ENCODE data around the gene MYOM1. TPM values are rescaled to one million over a fixed set of nuclear protein-coding genes. Genes with fewer than 3 reads are reported as not detected.

MYOM1 gene
- total and polyA plus RNA-seq, 2 donors (not counting 3 experiments of a cell fraction or from before 2014, with no cell fraction given): 0.08 TPM; not detected in 1

DNA sequence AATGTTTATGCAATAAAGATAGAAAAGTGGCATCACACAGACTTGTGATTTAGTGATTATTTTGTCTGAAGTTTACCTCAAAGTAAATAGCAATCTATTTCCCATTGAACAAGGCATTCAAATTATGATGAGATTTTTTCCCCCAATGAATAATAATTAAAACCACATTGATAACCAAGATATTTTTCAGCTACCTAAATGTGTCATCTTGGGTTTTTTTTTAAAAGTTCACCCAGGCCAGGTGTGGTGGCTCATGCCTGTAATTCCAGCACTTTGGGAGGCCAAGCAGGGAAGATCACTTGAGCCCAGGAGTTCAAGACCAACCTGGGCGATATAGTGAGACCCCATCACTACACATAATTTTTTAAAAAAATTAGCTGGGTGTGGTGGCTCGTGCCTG, 27.0 kb downstream of the MYOM1 start:
- Histone ChIP-seq H3K9me3 (replicated peaks; ENCODE audit: control insufficient read depth, insufficient read depth, low read length) (no peaks in the 10 kb centered on the region), H3K27ac (ENCODE audit: insufficient read depth, low read depth, low read length) (no peak overlapping the region), H2AFZ (ENCODE audit: low read depth, low read length) (no peak overlapping the region), H3K4me2 (ENCODE audit: insufficient read depth, low read length) (no peak overlapping the region), H3K9ac (replicated peaks; ENCODE audit: extremely low read depth, insufficient read depth, low read length) (no peak overlapping the region), H3K79me2 (ENCODE audit: control insufficient read depth, insufficient read depth, low read length) (no peaks in the 10 kb centered on the region), H3K36me3 (ENCODE audit: control insufficient read depth in 2 of 2, extremely low read depth in 1 of 2, insufficient read depth in 2 of 2, low read length in 2 of 2) (no peaks in the 10 kb centered on the region), H3K4me3 (replicated peaks in 1 of 3; ENCODE audit: insufficient read depth in 1 of 3, low read depth in 1 of 3, low read length in 3 of 3) (no peak overlapping the region), H3K4me1 (ENCODE audit: control insufficient read depth, extremely low read depth, insufficient read depth, low read length) (no peaks in the 10 kb centered on the region), H4K20me1 (replicated peaks; ENCODE audit: control insufficient read depth, extremely low read depth, insufficient read depth, low read length) (no peaks in the 10 kb centered on the region), H3K27me3 (ENCODE audit: control insufficient read depth in 2 of 2, insufficient read depth in 2 of 2, low read length in 2 of 2) (peaks cover 5 to 9% of the 10 kb centered on the region in 2 experiments), H3K9me1 (replicated peaks; ENCODE audit: control insufficient read depth, extremely low read depth, insufficient read depth, low read length) (no peaks in the 10 kb centered on the region)
- TF ChIP-seq JUN (IDR thresholded peaks at IDR 0.05; ENCODE audit: borderline replicate concordance, insufficient read depth, insufficient read length, low read depth): no peak
- POLR2A ChIA-PET: no interaction called here
- dilution Hi-C loops (cut with MboI; ENCODE audit: extremely low pct_ligation_motif_present, low sequenced_read_pairs) (no loop called here), intact Hi-C loops (cut with micrococcal nuclease) (no loop called here)
- no peak for FAIRE-seq
- no TSS peak for BruUV-seq (replicated peaks)
- no peak for DNase-seq (ENCODE audit: low read depth, low spot score)
- CTCF ChIA-PET: interaction anchor here (0.6 to 2.7 kb wide), 3 partner anchors 8 to 67 kb away, joined by 3 to 9 read pairs (median 3); no protein-coding TSS in a partner anchor

DNA sequence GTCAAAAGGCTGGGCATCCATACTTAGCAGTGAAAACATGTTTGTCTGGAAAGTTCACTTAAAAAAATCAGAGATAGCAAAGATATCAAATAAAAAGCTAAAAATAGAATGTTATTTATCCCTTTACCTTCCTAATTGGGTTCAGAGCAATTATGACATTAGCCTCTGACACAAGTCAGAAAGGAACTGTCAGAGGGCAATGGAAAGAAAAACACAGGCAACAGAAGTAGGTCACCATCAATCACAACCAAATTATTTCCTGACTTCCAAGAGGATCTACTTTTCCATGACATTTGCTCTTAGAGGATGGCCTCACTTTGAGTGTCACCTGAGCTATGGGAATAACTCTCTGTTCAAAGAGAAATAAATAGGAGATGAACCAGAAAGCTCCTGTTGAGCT, 27.5 kb downstream of the MYOM1 start:
- dilution Hi-C loops (cut with MboI; ENCODE audit: extremely low pct_ligation_motif_present, low sequenced_read_pairs) (no loop called here), intact Hi-C loops (cut with micrococcal nuclease) (no loop called here)
- Histone ChIP-seq H2AFZ (ENCODE audit: low read depth, low read length) (no peak overlapping the region), H3K9ac (replicated peaks; ENCODE audit: extremely low read depth, insufficient read depth, low read length) (no peak overlapping the region), H3K27ac (ENCODE audit: insufficient read depth, low read depth, low read length) (no peak overlapping the region), H4K20me1 (replicated peaks; ENCODE audit: control insufficient read depth, extremely low read depth, insufficient read depth, low read length) (no peaks in the 10 kb centered on the region), H3K27me3 (ENCODE audit: control insufficient read depth in 2 of 2, insufficient read depth in 2 of 2, low read length in 2 of 2) (peaks cover 5 to 9% of the 10 kb centered on the region in 2 experiments), H3K9me3 (replicated peaks; ENCODE audit: control insufficient read depth, insufficient read depth, low read length) (no peaks in the 10 kb centered on the region), H3K4me2 (ENCODE audit: insufficient read depth, low read length) (no peak overlapping the region), H3K79me2 (ENCODE audit: control insufficient read depth, insufficient read depth, low read length) (no peaks in the 10 kb centered on the region), H3K4me1 (ENCODE audit: control insufficient read depth, extremely low read depth, insufficient read depth, low read length) (no peaks in the 10 kb centered on the region), H3K9me1 (replicated peaks; ENCODE audit: control insufficient read depth, extremely low read depth, insufficient read depth, low read length) (no peaks in the 10 kb centered on the region), H3K36me3 (ENCODE audit: control insufficient read depth in 2 of 2, extremely low read depth in 1 of 2, insufficient read depth in 2 of 2, low read length in 2 of 2) (no peaks in the 10 kb centered on the region), H3K4me3 (replicated peaks in 1 of 3; ENCODE audit: insufficient read depth in 1 of 3, low read depth in 1 of 3, low read length in 3 of 3) (no peak overlapping the region)
- CTCF ChIA-PET: interaction anchor here (0.6 to 2.7 kb wide), 3 partner anchors 8 to 67 kb away, joined by 3 to 9 read pairs (median 3); no protein-coding TSS in a partner anchor
- POLR2A ChIA-PET: interaction anchor here (0.7 kb wide), 1 partner anchor 195 kb away, joined by 5 read pairs; no protein-coding TSS in a partner anchor
- no peak for FAIRE-seq
- BruUV-seq (replicated peaks): no TSS peak
- no peak for DNase-seq (ENCODE audit: low read depth, low spot score)
- TF ChIP-seq, protein P1, sequence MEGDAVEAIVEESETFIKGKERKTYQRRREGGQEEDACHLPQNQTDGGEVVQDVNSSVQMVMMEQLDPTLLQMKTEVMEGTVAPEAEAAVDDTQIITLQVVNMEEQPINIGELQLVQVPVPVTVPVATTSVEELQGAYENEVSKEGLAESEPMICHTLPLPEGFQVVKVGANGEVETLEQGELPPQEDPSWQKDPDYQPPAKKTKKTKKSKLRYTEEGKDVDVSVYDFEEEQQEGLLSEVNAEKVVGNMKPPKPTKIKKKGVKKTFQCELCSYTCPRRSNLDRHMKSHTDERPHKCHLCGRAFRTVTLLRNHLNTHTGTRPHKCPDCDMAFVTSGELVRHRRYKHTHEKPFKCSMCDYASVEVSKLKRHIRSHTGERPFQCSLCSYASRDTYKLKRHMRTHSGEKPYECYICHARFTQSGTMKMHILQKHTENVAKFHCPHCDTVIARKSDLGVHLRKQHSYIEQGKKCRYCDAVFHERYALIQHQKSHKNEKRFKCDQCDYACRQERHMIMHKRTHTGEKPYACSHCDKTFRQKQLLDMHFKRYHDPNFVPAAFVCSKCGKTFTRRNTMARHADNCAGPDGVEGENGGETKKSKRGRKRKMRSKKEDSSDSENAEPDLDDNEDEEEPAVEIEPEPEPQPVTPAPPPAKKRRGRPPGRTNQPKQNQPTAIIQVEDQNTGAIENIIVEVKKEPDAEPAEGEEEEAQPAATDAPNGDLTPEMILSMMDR (IDR thresholded peaks at IDR 0.05; ENCODE audit: extremely low read depth in 1 of 2, insufficient read depth in 1 of 2, low read depth in 1 of 2, low read length in 2 of 2): no peak
- TF ChIP-seq, protein P2, sequence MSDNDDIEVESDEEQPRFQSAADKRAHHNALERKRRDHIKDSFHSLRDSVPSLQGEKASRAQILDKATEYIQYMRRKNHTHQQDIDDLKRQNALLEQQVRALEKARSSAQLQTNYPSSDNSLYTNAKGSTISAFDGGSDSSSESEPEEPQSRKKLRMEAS (IDR thresholded peaks at IDR 0.05; ENCODE audit: insufficient read depth, insufficient read length): no peak
- TF ChIP-seq EZH2 (IDR thresholded peaks at IDR 0.05; ENCODE audit: borderline replicate concordance, low read depth, low read length, severe bottlenecking): no peak
